Bronchial epithelial cell (primary cell): ENCODE data around the gene SAA4. TPM values are rescaled to one million over a fixed set of nuclear protein-coding genes. Genes with fewer than 3 reads are reported as not detected.
A peak's percentile ranks its signal among the peaks of the same experiment; 100 is the strongest.

Experiments
- DNase-seq: peaks from one replicate; pipeline ENCODE4 v3.0.0-alpha.2; 2010; ENCODE audit warnings: low read depth
- FAIRE-seq: peaks from 2 replicates; lab custom pipeline; 2011; peaks lifted over from hg19 to GRCh38; lab: Jason Lieb, UNC
- H3K27me3 ChIP-seq: 2 replicates; pipeline ENCODE4 v1.5.1; 2011; ENCODE audit warnings: low read length; ENCODE audit not compliant: control insufficient read depth, insufficient read depth
- H3K36me3 ChIP-seq: 2 replicates; pipeline ENCODE4 v1.5.1; 2011; ENCODE audit warnings: low read length; ENCODE audit not compliant: control insufficient read depth, insufficient read depth
- H3K4me3 ChIP-seq: 2 replicates; pipeline ENCODE4 v1.5.1; 2011; ENCODE audit warnings: mild to moderate bottlenecking, low read depth, low read length, control low read depth
- CTCF ChIP-seq: IDR thresholded peaks from 2 replicates; pipeline ENCODE4 v1.5.1; 2011; ENCODE audit warnings: mild to moderate bottlenecking, moderate library complexity, low read length, control low read depth, inconsistent platforms; ENCODE audit not compliant: insufficient read depth, severe bottlenecking
- total RNA-seq: library from RNA; depleted of rRNA; stranded (reverse); fragments of >200 nt; gene quantifications from 2 replicates; pipeline ENCODE4 v1.2.1, GENCODE V29; 2014

SAA4 gene
- total RNA-seq: not detected in 2 replicates

GRCh38 chr11:18236664-18237356 is at the start of gene SAA4:
TSS of gene SAA4 (minus strand) at chr11:18236802. CDS start at chr11:18235926, 876 bp downstream.
- no peak for FAIRE-seq
- Histone ChIP-seq H3K27me3 (peaks cover 1% of the 10 kb centered on the region), H3K4me3 (no peak within 1 kb of the TSS), H3K36me3 (no peaks in the 10 kb centered on the region)
- no peak for TF ChIP-seq CTCF
- peak; percentile 52 for DNase-seq

GRCh38 chr11:18285841-18286240 is 49.2 kb upstream of the SAA4 start:
- FAIRE-seq (no peak), DNase-seq (no peak)
- no peaks in the 10 kb centered on the region for H3K27me3 ChIP-seq
- TF ChIP-seq CTCF: no peak
- H3K4me3 ChIP-seq: no peak overlapping the region
- peaks cover 20% of the 10 kb centered on the region for H3K36me3 ChIP-seq

- H3K27me3 ChIP-seq: no peaks in the 10 kb centered on the region
- DNase-seq (no peak), FAIRE-seq (no peak)
- H3K4me3 ChIP-seq: no peak overlapping the region
- peaks cover 15% of the 10 kb centered on the region for H3K36me3 ChIP-seq
- no peak for TF ChIP-seq CTCF
These were observed 46.0 kb upstream of the SAA4 start for GRCh38 chr11:18282626-18283025.

GRCh38 chr11:18280438-18281045 is 43.9 kb upstream of the SAA4 start:
- FAIRE-seq: no peak
- H3K36me3 ChIP-seq: peaks cover 10% of the 10 kb centered on the region

GRCh38 chr11:18277565-18278271 is 41.1 kb upstream of the SAA4 start:
- Histone ChIP-seq H3K36me3 (peaks cover 6% of the 10 kb centered on the region), H3K4me3 (no peak overlapping the region), H3K27me3 (no peaks in the 10 kb centered on the region)
- FAIRE-seq (no peak), DNase-seq (no peak)
- no peak for TF ChIP-seq CTCF

More at GRCh38 chr11:18280438-18281045, 43.9 kb upstream of the SAA4 start:
- Histone ChIP-seq H3K4me3 (no peak overlapping the region), H3K27me3 (no peaks in the 10 kb centered on the region)
- DNase-seq: no peak
- TF ChIP-seq CTCF: no peak
